WTC11 (cell line): Measurements from ENCODE around the gene PRR20G. TPM values are rescaled to one million over a fixed set of nuclear protein-coding genes. Genes with fewer than 3 reads are reported as not detected.

Experiments used
- ATAC-seq: fragments of 200-7000 bp; cut with Tn5 transposase; 2 replicates; pipeline ENCODE4 v1.10.0; 2021; ENCODE audit warnings: mild to moderate bottlenecking, moderate library complexity
- CTCF ChIA-PET: fragments of 300-600 bp; sonication (Branson Sonifier 250); formaldehyde crosslinking; loops from one replicate; lab custom pipeline; 2021; ENCODE audit warnings: antibody characterized with exemption; lab: Charles Lee
- POLR2A ChIA-PET: fragments of 350-600 bp; sonication (Branson Sonifier 250); formaldehyde crosslinking; loops from one replicate; lab custom pipeline; 2021; ENCODE audit warnings: antibody characterized with exemption; lab: Charles Lee
- DNase-seq: peaks from one replicate; pipeline ENCODE4 v3.0.0; 2021; ENCODE audit warnings: low spot score
- H3K27ac Mint-ChIP-seq: 2 replicates; pipeline ENCODE4 v1.8.0; 2021; ENCODE audit warnings: mixed read lengths
- H3K27me3 Mint-ChIP-seq: 2 replicates; pipeline ENCODE4 v1.8.0; 2021; ENCODE audit warnings: low read depth, mild to moderate bottlenecking, moderate library complexity, mixed read lengths
- H3K36me3 Mint-ChIP-seq: 2 replicates; pipeline ENCODE4 v1.8.0; 2021; ENCODE audit warnings: mixed read lengths
- H3K4me1 Mint-ChIP-seq: 2 replicates; pipeline ENCODE4 v1.8.0; 2022; ENCODE audit warnings: mixed read lengths
- H3K4me3 Mint-ChIP-seq: 2 replicates; pipeline ENCODE4 v1.8.0; 2021; ENCODE audit warnings: mild to moderate bottlenecking, moderate library complexity, mixed read lengths
- H3K9me3 Mint-ChIP-seq: 2 replicates; pipeline ENCODE4 v1.8.0; 2021; ENCODE audit warnings: mixed read lengths
- ATF1 ChIP-seq: sonication (generic); formaldehyde crosslinking; IDR thresholded peaks from 2 replicates; pipeline ENCODE4 v1.8.1; 2023; ENCODE audit warnings: mild to moderate bottlenecking, moderate library complexity, missing genetic modification reagents
- ETV6 ChIP-seq: sonication (generic); formaldehyde crosslinking; IDR thresholded peaks from 2 replicates; pipeline ENCODE4 v1.8.1; 2022; ENCODE audit warnings: mild to moderate bottlenecking, missing genetic modification reagents
- FOXK1 ChIP-seq: sonication (generic); formaldehyde crosslinking; IDR thresholded peaks from 2 replicates; pipeline ENCODE4 v1.8.0; 2022; ENCODE audit warnings: mild to moderate bottlenecking, moderate library complexity, missing genetic modification reagents
- GABPB1 ChIP-seq: sonication (generic); formaldehyde crosslinking; IDR thresholded peaks from 2 replicates; pipeline ENCODE4 v1.8.1; 2023; ENCODE audit warnings: mild to moderate bottlenecking, missing genetic modification reagents
- IRF2 ChIP-seq: sonication (generic); formaldehyde crosslinking; IDR thresholded peaks from 2 replicates; pipeline ENCODE4 v1.8.0; 2022; ENCODE audit warnings: low read depth, missing genetic modification reagents, borderline replicate concordance
- KAT7 ChIP-seq: sonication (generic); formaldehyde crosslinking; IDR thresholded peaks from 2 replicates; pipeline ENCODE4 v1.8.1; 2023; ENCODE audit warnings: missing genetic modification reagents, mild to moderate bottlenecking, borderline replicate concordance
- NR1H2 ChIP-seq: sonication (generic); formaldehyde crosslinking; IDR thresholded peaks from 2 replicates; pipeline ENCODE4 v1.9.0; 2021; ENCODE audit warnings: mild to moderate bottlenecking, moderate library complexity, missing genetic modification reagents
- PRRX2 ChIP-seq: fragments of 250-450 bp; sonication (Bioruptor Pico); IDR thresholded peaks from 2 replicates; pipeline ENCODE4 v1.8.0; 2021; ENCODE audit warnings: mild to moderate bottlenecking
- ZNF232 ChIP-seq: sonication (generic); formaldehyde crosslinking; IDR thresholded peaks from 2 replicates; pipeline ENCODE4 v1.8.0; 2022; ENCODE audit warnings: mild to moderate bottlenecking, missing genetic modification reagents
- ZNF416 ChIP-seq: fragments of 250-450 bp; sonication (Bioruptor Pico); IDR thresholded peaks from 2 replicates; pipeline ENCODE4 v1.9.0; 2021; ENCODE audit warnings: mild to moderate bottlenecking, inconsistent platforms
- total RNA-seq: library from RNA; stranded (reverse); gene quantifications from 3 replicates; pipeline ENCODE4 v1.2.3, GENCODE V29; 2021
- TF ChIP-seq, protein P1 (sequence below): sonication (generic); formaldehyde crosslinking; IDR thresholded peaks from 2 replicates; pipeline ENCODE4 v1.8.1; 2023; ENCODE audit warnings: mild to moderate bottlenecking, missing genetic modification reagents, borderline replicate concordance
- TF ChIP-seq, protein P2 (sequence below): fragments of 250-450 bp; sonication (Bioruptor Pico); IDR thresholded peaks from 2 replicates; pipeline ENCODE4 v1.9.0; 2021; ENCODE audit warnings: mild to moderate bottlenecking, borderline replicate concordance
- TF ChIP-seq, protein P3 (sequence below): sonication (generic); formaldehyde crosslinking; IDR thresholded peaks from 2 replicates; pipeline ENCODE4 v1.8.1; 2022; ENCODE audit warnings: low read depth, mild to moderate bottlenecking, moderate library complexity, missing genetic modification reagents, borderline replicate concordance
- TF ChIP-seq, protein P4 (sequence below): sonication (generic); formaldehyde crosslinking; IDR thresholded peaks from 2 replicates; pipeline ENCODE4 v1.8.0; 2022; ENCODE audit warnings: missing genetic modification reagents
- TF ChIP-seq, protein P5 (sequence below): sonication (generic); formaldehyde crosslinking; IDR thresholded peaks from 2 replicates; pipeline ENCODE4 v1.8.0; 2023; ENCODE audit warnings: mild to moderate bottlenecking, missing genetic modification reagents
- TF ChIP-seq, protein P6 (sequence below): sonication (generic); formaldehyde crosslinking; IDR thresholded peaks from 2 replicates; pipeline ENCODE4 v1.8.1; 2022; ENCODE audit warnings: mild to moderate bottlenecking, missing genetic modification reagents, moderate library complexity, borderline replicate concordance
- TF ChIP-seq, protein P7 (sequence below): sonication (generic); formaldehyde crosslinking; IDR thresholded peaks from 2 replicates; pipeline ENCODE4 v1.8.0; 2022; ENCODE audit warnings: mild to moderate bottlenecking, missing genetic modification reagents
- TF ChIP-seq, protein P8 (sequence below): sonication (generic); formaldehyde crosslinking; IDR thresholded peaks from 2 replicates; pipeline ENCODE4 v1.8.1; 2023; ENCODE audit warnings: mild to moderate bottlenecking, missing genetic modification reagents

PRR20G gene
- total RNA-seq, 1 experiment from 2014 or later = not detected

DNA sequence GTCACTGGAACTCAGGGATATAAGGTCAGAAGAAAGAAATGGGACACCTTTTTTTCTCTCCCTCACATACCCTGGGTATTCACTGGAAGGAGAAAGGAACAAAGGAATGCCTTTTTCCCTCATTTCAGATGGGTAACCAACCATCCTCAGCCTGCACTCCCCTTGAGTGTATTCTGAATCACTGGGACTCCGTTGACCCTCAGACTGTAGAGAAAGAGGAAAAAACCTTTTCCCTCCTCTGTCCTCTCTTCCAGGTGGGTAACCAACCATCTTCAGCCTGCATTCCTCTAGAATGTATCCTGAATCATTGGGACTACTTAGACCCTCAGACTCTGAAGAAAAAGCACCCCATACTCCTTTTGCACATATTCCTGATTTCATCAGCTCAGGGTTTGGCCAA, 11.4 kb downstream of the PRR20G start:
- H3K27ac Mint-ChIP-seq = no peak overlapping the region
- 0 out of 2 replicates have a peak, but pooled peaks cover 2% of the 10 kb centered on the region for H3K4me1 Mint-ChIP-seq
- ChIA-PET POLR2A (no interaction called here), CTCF (no interaction called here)
- DNase-seq (no peak), ATAC-seq (no peak)
- H3K27me3 Mint-ChIP-seq = peaks cover 2% of the 10 kb centered on the region
- peaks cover 63% of the 10 kb centered on the region for H3K9me3 Mint-ChIP-seq
- H3K4me3 Mint-ChIP-seq = no peak overlapping the region
- peaks cover 27% of the 10 kb centered on the region for H3K36me3 Mint-ChIP-seq
- TF ChIP-seq, protein P1, sequence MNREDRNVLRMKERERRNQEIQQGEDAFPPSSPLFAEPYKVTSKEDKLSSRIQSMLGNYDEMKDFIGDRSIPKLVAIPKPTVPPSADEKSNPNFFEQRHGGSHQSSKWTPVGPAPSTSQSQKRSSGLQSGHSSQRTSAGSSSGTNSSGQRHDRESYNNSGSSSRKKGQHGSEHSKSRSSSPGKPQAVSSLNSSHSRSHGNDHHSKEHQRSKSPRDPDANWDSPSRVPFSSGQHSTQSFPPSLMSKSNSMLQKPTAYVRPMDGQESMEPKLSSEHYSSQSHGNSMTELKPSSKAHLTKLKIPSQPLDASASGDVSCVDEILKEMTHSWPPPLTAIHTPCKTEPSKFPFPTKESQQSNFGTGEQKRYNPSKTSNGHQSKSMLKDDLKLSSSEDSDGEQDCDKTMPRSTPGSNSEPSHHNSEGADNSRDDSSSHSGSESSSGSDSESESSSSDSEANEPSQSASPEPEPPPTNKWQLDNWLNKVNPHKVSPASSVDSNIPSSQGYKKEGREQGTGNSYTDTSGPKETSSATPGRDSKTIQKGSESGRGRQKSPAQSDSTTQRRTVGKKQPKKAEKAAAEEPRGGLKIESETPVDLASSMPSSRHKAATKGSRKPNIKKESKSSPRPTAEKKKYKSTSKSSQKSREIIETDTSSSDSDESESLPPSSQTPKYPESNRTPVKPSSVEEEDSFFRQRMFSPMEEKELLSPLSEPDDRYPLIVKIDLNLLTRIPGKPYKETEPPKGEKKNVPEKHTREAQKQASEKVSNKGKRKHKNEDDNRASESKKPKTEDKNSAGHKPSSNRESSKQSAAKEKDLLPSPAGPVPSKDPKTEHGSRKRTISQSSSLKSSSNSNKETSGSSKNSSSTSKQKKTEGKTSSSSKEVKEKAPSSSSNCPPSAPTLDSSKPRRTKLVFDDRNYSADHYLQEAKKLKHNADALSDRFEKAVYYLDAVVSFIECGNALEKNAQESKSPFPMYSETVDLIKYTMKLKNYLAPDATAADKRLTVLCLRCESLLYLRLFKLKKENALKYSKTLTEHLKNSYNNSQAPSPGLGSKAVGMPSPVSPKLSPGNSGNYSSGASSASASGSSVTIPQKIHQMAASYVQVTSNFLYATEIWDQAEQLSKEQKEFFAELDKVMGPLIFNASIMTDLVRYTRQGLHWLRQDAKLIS = no peak
- TF ChIP-seq ZNF232 = no peak
- no peak for TF ChIP-seq ATF1 (CRISPR knock-in tag)
- TF ChIP-seq, protein P2, sequence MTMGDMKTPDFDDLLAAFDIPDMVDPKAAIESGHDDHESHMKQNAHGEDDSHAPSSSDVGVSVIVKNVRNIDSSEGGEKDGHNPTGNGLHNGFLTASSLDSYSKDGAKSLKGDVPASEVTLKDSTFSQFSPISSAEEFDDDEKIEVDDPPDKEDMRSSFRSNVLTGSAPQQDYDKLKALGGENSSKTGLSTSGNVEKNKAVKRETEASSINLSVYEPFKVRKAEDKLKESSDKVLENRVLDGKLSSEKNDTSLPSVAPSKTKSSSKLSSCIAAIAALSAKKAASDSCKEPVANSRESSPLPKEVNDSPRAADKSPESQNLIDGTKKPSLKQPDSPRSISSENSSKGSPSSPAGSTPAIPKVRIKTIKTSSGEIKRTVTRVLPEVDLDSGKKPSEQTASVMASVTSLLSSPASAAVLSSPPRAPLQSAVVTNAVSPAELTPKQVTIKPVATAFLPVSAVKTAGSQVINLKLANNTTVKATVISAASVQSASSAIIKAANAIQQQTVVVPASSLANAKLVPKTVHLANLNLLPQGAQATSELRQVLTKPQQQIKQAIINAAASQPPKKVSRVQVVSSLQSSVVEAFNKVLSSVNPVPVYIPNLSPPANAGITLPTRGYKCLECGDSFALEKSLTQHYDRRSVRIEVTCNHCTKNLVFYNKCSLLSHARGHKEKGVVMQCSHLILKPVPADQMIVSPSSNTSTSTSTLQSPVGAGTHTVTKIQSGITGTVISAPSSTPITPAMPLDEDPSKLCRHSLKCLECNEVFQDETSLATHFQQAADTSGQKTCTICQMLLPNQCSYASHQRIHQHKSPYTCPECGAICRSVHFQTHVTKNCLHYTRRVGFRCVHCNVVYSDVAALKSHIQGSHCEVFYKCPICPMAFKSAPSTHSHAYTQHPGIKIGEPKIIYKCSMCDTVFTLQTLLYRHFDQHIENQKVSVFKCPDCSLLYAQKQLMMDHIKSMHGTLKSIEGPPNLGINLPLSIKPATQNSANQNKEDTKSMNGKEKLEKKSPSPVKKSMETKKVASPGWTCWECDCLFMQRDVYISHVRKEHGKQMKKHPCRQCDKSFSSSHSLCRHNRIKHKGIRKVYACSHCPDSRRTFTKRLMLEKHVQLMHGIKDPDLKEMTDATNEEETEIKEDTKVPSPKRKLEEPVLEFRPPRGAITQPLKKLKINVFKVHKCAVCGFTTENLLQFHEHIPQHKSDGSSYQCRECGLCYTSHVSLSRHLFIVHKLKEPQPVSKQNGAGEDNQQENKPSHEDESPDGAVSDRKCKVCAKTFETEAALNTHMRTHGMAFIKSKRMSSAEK (CRISPR knock-in tag) = no peak
- TF ChIP-seq, protein P3, sequence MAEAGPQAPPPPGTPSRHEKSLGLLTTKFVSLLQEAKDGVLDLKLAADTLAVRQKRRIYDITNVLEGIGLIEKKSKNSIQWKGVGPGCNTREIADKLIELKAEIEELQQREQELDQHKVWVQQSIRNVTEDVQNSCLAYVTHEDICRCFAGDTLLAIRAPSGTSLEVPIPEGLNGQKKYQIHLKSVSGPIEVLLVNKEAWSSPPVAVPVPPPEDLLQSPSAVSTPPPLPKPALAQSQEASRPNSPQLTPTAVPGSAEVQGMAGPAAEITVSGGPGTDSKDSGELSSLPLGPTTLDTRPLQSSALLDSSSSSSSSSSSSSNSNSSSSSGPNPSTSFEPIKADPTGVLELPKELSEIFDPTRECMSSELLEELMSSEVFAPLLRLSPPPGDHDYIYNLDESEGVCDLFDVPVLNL (CRISPR knock-in tag) = no peak
- TF ChIP-seq ETV6 (CRISPR knock-in tag) = no peak
- no peak for TF ChIP-seq IRF2 (CRISPR knock-in tag)
- TF ChIP-seq, protein P4, sequence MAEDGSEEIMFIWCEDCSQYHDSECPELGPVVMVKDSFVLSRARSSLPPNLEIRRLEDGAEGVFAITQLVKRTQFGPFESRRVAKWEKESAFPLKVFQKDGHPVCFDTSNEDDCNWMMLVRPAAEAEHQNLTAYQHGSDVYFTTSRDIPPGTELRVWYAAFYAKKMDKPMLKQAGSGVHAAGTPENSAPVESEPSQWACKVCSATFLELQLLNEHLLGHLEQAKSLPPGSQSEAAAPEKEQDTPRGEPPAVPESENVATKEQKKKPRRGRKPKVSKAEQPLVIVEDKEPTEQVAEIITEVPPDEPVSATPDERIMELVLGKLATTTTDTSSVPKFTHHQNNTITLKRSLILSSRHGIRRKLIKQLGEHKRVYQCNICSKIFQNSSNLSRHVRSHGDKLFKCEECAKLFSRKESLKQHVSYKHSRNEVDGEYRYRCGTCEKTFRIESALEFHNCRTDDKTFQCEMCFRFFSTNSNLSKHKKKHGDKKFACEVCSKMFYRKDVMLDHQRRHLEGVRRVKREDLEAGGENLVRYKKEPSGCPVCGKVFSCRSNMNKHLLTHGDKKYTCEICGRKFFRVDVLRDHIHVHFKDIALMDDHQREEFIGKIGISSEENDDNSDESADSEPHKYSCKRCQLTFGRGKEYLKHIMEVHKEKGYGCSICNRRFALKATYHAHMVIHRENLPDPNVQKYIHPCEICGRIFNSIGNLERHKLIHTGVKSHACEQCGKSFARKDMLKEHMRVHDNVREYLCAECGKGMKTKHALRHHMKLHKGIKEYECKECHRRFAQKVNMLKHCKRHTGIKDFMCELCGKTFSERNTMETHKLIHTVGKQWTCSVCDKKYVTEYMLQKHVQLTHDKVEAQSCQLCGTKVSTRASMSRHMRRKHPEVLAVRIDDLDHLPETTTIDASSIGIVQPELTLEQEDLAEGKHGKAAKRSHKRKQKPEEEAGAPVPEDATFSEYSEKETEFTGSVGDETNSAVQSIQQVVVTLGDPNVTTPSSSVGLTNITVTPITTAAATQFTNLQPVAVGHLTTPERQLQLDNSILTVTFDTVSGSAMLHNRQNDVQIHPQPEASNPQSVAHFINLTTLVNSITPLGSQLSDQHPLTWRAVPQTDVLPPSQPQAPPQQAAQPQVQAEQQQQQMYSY (CRISPR knock-in tag) = no peak
- TF ChIP-seq PRRX2 = no peak
- TF ChIP-seq, protein P5, sequence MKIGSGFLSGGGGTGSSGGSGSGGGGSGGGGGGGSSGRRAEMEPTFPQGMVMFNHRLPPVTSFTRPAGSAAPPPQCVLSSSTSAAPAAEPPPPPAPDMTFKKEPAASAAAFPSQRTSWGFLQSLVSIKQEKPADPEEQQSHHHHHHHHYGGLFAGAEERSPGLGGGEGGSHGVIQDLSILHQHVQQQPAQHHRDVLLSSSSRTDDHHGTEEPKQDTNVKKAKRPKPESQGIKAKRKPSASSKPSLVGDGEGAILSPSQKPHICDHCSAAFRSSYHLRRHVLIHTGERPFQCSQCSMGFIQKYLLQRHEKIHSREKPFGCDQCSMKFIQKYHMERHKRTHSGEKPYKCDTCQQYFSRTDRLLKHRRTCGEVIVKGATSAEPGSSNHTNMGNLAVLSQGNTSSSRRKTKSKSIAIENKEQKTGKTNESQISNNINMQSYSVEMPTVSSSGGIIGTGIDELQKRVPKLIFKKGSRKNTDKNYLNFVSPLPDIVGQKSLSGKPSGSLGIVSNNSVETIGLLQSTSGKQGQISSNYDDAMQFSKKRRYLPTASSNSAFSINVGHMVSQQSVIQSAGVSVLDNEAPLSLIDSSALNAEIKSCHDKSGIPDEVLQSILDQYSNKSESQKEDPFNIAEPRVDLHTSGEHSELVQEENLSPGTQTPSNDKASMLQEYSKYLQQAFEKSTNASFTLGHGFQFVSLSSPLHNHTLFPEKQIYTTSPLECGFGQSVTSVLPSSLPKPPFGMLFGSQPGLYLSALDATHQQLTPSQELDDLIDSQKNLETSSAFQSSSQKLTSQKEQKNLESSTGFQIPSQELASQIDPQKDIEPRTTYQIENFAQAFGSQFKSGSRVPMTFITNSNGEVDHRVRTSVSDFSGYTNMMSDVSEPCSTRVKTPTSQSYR (CRISPR knock-in tag) = no peak
- TF ChIP-seq, protein P6, sequence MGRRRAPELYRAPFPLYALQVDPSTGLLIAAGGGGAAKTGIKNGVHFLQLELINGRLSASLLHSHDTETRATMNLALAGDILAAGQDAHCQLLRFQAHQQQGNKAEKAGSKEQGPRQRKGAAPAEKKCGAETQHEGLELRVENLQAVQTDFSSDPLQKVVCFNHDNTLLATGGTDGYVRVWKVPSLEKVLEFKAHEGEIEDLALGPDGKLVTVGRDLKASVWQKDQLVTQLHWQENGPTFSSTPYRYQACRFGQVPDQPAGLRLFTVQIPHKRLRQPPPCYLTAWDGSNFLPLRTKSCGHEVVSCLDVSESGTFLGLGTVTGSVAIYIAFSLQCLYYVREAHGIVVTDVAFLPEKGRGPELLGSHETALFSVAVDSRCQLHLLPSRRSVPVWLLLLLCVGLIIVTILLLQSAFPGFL (CRISPR knock-in tag) = no peak
- TF ChIP-seq, protein P7, sequence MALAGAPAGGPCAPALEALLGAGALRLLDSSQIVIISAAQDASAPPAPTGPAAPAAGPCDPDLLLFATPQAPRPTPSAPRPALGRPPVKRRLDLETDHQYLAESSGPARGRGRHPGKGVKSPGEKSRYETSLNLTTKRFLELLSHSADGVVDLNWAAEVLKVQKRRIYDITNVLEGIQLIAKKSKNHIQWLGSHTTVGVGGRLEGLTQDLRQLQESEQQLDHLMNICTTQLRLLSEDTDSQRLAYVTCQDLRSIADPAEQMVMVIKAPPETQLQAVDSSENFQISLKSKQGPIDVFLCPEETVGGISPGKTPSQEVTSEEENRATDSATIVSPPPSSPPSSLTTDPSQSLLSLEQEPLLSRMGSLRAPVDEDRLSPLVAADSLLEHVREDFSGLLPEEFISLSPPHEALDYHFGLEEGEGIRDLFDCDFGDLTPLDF = no peak
- TF ChIP-seq ZNF416 (CRISPR knock-in tag) = no peak
- TF ChIP-seq KAT7 (CRISPR knock-in tag) = no peak
- TF ChIP-seq GABPB1 (CRISPR knock-in tag) = no peak
- TF ChIP-seq, protein P8, sequence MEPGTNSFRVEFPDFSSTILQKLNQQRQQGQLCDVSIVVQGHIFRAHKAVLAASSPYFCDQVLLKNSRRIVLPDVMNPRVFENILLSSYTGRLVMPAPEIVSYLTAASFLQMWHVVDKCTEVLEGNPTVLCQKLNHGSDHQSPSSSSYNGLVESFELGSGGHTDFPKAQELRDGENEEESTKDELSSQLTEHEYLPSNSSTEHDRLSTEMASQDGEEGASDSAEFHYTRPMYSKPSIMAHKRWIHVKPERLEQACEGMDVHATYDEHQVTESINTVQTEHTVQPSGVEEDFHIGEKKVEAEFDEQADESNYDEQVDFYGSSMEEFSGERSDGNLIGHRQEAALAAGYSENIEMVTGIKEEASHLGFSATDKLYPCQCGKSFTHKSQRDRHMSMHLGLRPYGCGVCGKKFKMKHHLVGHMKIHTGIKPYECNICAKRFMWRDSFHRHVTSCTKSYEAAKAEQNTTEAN (CRISPR knock-in tag) = no peak
- no peak for TF ChIP-seq FOXK1 (CRISPR knock-in tag)
- TF ChIP-seq NR1H2 (CRISPR knock-in tag) = no peak
